Breast epithelium (tissue), 3 donors: ENCODE data around the gene VAMP1.

Experiments
- CTCF ChIP-seq, 3 donors: fragments of 450-650 bp; IDR thresholded peaks; one replicate each; pipeline ENCODE4 v1.5.1; 2016 to 2017; ENCODE audit warnings: antibody characterized with exemption in 3 of 3, mild to moderate bottlenecking in 3 of 3, moderate library complexity in 3 of 3
- POLR2A ChIP-seq: fragments of 450-650 bp; IDR thresholded peaks from one replicate; pipeline ENCODE4 v1.6.1; 2016; ENCODE audit warnings: antibody characterized with exemption, mild to moderate bottlenecking, moderate library complexity

- TF ChIP-seq CTCF (IDR thresholded peaks at IDR 0.05) (no peak), POLR2A (no peak)
Measured at GRCh38 chr12:6444704-6445688, 25.5 kb downstream of the VAMP1 start, which contains the start of gene CD27.
